ENCODE measurements around the gene CT55. TPM values are rescaled to one million over a fixed set of nuclear protein-coding genes. Genes with fewer than 3 reads are reported as not detected.
A peak's percentile ranks its signal among the peaks of the same experiment; 100 is the strongest.
"Not testable (repeated sequence)": the region's sequence is repeated elsewhere in the genome, so short reads cannot be mapped to it uniquely, and the experiment has no call there.

CT55 gene
- polyA plus RNA-seq, 6 donors from 2014 or later = not detected

DNA sequence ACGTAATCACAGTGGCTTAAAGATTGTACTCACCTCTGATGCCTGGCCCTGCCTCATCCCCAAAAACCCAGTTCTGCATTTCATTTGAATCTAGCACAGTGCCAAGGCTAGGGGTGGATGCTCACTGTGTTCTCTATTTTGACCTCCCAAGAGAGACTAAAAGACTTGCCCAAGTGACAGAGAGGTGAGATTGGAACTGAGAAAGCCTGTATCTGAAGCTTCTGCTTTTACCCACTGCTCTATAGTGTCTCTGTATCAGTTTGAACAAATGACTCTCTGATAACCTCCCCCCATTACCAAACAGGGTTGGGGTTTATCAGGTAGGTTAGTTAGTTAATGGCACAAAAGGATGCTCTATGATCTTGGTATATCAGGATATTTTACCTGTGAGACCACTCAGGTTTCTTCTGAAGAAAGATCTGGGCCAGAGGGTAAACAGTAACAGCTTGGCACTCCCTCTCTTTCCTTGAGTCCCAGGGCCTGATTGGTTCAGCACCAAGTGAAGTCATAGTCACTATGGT is 51.1 kb downstream of the CT55 start, which contains the start of gene ETDB:
Gene ETDB, minus strand, starts transcription at position 471 of the 521 bp plus-strand sequence. CDS start 1,265 bp downstream, outside the sequence.
- not testable (repeated sequence) for H3K27ac Mint-ChIP-seq, H3K27me3 Mint-ChIP-seq

DNA sequence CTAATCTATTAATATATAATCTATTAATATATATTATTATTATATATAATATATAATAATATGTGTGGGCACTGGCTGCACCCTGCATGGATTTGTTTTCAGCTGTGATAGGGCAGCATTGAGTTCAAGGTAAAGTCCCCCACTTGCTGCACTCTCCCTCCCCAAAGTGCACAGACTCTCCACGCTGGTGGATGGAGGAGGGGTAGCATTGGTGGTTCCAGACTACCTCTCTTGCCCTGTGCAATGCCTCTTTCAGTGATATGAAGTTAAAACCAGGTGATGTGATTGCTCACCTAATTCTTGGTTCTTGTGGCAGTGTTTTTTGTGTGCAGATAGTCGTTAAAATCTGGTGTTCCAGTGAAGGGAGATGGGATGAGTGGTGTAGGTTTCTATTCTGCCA is 55.1 kb downstream of the CT55 start:
- not testable (repeated sequence) for H3K4me3 Mint-ChIP-seq; DNase-seq; H3K9me3 Mint-ChIP-seq; ATAC-seq (ENCODE audit: low read depth in 2 of 2); H3K4me1 Mint-ChIP-seq; H3K27me3 Mint-ChIP-seq; H3K27ac Mint-ChIP-seq; H3K36me3 Mint-ChIP-seq

More for the DNA sequence above, 51.1 kb downstream of the CT55 start, which contains the start of gene ETDB:
- not testable (repeated sequence) for H3K4me3 Mint-ChIP-seq, H3K4me1 Mint-ChIP-seq, H3K36me3 Mint-ChIP-seq, DNase-seq, H3K9me3 Mint-ChIP-seq
- peak in 1 of 2 donors; percentile 32 for ATAC-seq (ENCODE audit: low read depth in 2 of 2)

DNA sequence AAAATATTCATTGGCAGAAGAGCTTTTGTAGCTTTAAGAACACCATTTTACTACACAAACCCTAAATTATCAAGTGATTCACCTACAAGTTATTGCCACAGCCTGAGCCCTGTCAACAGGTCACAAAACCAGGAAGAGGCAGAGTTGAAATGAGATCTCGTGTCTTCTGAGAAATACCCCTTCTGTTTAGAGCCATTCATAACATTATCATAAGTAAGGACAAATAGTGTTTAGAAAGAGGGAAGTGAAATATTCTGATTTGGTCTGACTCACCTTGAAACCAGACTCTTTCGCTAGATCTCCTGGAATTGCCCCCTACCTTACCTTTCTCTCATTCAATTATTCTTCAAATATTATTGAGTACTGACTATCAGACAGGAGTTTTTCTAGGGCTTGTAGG is 56.8 kb downstream of the CT55 start:
- peaks cover 0 to 4% (median 0%) of the 10 kb centered on the region in 3 donors for H3K4me1 Mint-ChIP-seq
- H3K27me3 Mint-ChIP-seq = peaks cover 0 to 9% (median 9%) of the 10 kb centered on the region in 3 donors
- peak; percentile 84 to 88 for ATAC-seq (ENCODE audit: low read depth in 2 of 2)
- peak; percentile 26 for DNase-seq
- H3K27ac Mint-ChIP-seq = peak overlapping the region in 1 of 6 donors; percentile 70
- H3K9me3 Mint-ChIP-seq = no peaks in the 10 kb centered on the region
- H3K36me3 Mint-ChIP-seq = no peaks in the 10 kb centered on the region
- H3K4me3 Mint-ChIP-seq = no peak overlapping the region

DNA sequence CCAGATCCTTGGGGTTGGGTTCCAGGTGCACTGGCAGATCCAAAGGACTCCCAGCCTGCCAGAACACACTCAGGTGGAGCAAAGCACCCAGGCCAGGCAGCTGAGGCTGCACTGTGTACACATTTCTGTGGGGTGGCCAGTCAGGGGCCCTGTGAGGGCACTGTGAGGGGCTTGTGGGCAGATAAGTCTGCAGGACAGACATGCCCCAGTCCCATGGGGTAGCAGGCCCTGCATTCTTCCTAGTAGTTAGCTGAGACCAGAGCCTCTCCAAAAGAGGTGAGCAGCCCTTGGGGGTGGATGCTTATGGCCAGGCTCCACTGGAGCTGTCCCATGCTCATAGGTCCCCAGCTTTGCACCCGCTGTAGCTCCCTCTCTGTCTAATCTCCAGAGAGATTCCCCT is 58.5 kb downstream of the CT55 start:
- Mint-ChIP-seq H3K36me3 (no peaks in the 10 kb centered on the region), H3K4me1 (peaks cover 0 to 4% (median 0%) of the 10 kb centered on the region in 3 donors), H3K9me3 (no peaks in the 10 kb centered on the region), H3K4me3 (no peak overlapping the region), H3K27me3 (peaks cover 9 to 14% (median 9%) of the 10 kb centered on the region in 3 donors), H3K27ac (no peak overlapping the region)
- no peak for DNase-seq
- ATAC-seq (ENCODE audit: low read depth in 2 of 2) = no peak

DNA sequence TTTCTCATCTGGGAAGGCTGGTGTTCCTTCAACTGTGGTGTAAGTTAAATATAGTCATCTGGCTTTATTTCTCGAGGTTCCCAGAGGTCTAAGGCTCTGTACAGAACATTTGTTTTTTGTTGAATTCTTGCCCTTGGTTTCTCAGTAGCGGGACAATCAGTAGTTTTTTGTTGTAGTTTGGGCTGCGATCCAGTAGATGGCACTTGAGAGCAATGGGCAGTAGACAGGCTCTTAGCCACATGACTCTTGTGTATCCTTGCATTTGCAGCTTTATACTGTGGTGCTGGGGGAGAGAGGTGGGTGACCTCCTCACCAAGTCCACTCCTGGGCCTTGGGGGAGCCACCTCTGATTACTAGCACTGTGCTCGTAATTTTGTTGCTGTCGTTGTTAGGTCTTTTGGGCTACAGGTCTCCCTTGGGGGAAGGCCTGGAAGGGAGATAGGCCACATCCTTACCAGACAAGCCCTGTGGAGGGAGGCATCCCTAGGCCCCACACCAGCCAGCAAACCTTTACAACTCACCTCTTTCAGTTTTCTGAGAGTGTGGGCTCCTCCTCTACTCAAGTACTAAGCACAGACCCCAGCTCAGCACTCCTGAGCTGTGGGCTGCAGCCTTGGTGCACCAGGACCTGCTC is 59.0 kb downstream of the CT55 start:
- ATAC-seq (ENCODE audit: low read depth in 2 of 2) (peak; percentile 28 to 48), DNase-seq (peak; percentile 37)
- Mint-ChIP-seq H3K27ac (no peak overlapping the region), H3K27me3 (peaks cover 9 to 15% (median 9%) of the 10 kb centered on the region in 3 donors), H3K9me3 (no peaks in the 10 kb centered on the region), H3K4me3 (peak overlapping the region in 1 of 8 donors; percentile 51), H3K4me1 (peaks cover 0 to 4% (median 0%) of the 10 kb centered on the region in 3 donors), H3K36me3 (no peaks in the 10 kb centered on the region)

DNA sequence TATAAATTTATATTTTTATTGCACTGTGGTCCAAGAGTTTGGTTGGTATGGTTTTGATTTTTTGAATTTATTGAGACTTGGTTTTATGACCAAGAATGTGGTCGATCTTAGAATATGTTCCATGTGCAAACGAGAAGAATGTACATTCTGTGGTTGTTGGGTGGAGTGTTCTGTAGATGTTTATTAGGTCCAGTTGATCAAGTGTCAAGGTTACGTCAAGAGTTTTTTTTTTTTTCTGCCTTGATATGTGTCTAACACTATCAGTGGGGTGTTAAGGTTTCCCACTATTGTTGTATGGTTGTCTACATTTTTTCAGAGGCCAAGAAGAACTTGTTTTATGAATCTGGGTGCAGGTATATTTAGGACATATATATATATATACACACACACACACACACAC is 61.6 kb downstream of the CT55 start:
- H3K9me3 Mint-ChIP-seq = peaks cover 0 to 5% (median 0%) of the 10 kb centered on the region in 7 donors
- peaks cover 0 to 4% (median 0%) of the 10 kb centered on the region in 3 donors for H3K4me1 Mint-ChIP-seq
- no peak for DNase-seq
- no peaks in the 10 kb centered on the region for H3K36me3 Mint-ChIP-seq
- no peak overlapping the region for H3K27ac Mint-ChIP-seq
- no peak for ATAC-seq (ENCODE audit: low read depth in 2 of 2)
- H3K27me3 Mint-ChIP-seq = peaks cover 9 to 24% (median 17%) of the 10 kb centered on the region in 3 donors
- no peak overlapping the region for H3K4me3 Mint-ChIP-seq

Other genes starting within 250 kb of the CT55 start
- gene SMIM10, start 180.4 kb downstream of the CT55 start, polyA plus RNA-seq (ENCODE audit: low read depth in 6 of 6) = 1 to 10 TPM in 2 of 6 donors, under 1 TPM in 1, not detected in 3; 0.54 to 1.5 (median 1.0) TPM
- not detected for gene RTL8B, start 148.9 kb downstream of the CT55 start, polyA plus RNA-seq (ENCODE audit: low read depth in 6 of 6)
- gene RTL8C, start 139.0 kb downstream of the CT55 start, polyA plus RNA-seq (ENCODE audit: low read depth in 6 of 6) = 10 to 100 TPM; 14.9 to 23.3 (median 17.8) TPM
- 10 to 100 TPM in 5 of 6 donors, 1 to 10 TPM in 1; 5.5 to 24.6 (median 20.5) TPM for gene RTL8A, start 119.3 kb downstream of the CT55 start, polyA plus RNA-seq (ENCODE audit: low read depth in 6 of 6)
- under 1 TPM in 5 of 6 donors, not detected in 1; 0.09 to 0.39 (median 0.14) TPM for gene SMIM10L2B, start 72.7 kb downstream of the CT55 start, polyA plus RNA-seq (ENCODE audit: low read depth in 6 of 6)
- gene ETDB, start 50.9 kb downstream of the CT55 start, polyA plus RNA-seq (ENCODE audit: low read depth in 6 of 6) = not detected
- gene ETDA, start 80.7 kb upstream of the CT55 start, polyA plus RNA-seq (ENCODE audit: low read depth in 6 of 6) = not detected
- not detected for gene ETDC, start 138.1 kb upstream of the CT55 start, polyA plus RNA-seq (ENCODE audit: low read depth in 6 of 6)
- 10 to 100 TPM in 1 of 6 donors, 1 to 10 TPM in 5; 2.2 to 11.7 (median 6.8) TPM for gene ZNF75D, start 172.7 kb upstream of the CT55 start, polyA plus RNA-seq (ENCODE audit: low read depth in 6 of 6)
- gene ZNF449, start 173.4 kb upstream of the CT55 start, polyA plus RNA-seq (ENCODE audit: low read depth in 6 of 6) = 1 to 10 TPM in 5 of 6 donors, under 1 TPM in 1; 0.82 to 4.1 (median 1.7) TPM

All from naive B cell (primary cell).